HG03575 (cell line): ENCODE measurements around the gene SAMD4A.

Experiments used
- ATAC-seq: cut with Tn5 transposase; IDR thresholded peaks from one replicate; pipeline ENCODE4 v1.9.1; 2021; ENCODE audit not compliant: unreplicated experiment, insufficient number of reproducible peaks, low FRiP score; ENCODE audit errors: extremely low read depth

The SAMD4A gene

GRCh38 chr14:54589076-54589475 is 22.1 kb downstream of the SAMD4A start:
- no peak for ATAC-seq

GRCh38 chr14:54589843-54590242 is 22.9 kb downstream of the SAMD4A start:
- no peak for ATAC-seq

GRCh38 chr14:54590481-54590880 is 23.6 kb downstream of the SAMD4A start:
- ATAC-seq = no peak

- no peak for ATAC-seq
Measured at GRCh38 chr14:54591461-54591860, 24.5 kb downstream of the SAMD4A start.

- no peak for ATAC-seq
Measured at GRCh38 chr14:54591866-54592265, 24.9 kb downstream of the SAMD4A start.

GRCh38 chr14:54593860-54594259 is 26.9 kb downstream of the SAMD4A start:
- no peak for ATAC-seq

GRCh38 chr14:54594537-54594936 is 27.6 kb downstream of the SAMD4A start:
- no peak for ATAC-seq

GRCh38 chr14:54597795-54598443 is 31.0 kb downstream of the SAMD4A start:
- no peak for ATAC-seq

GRCh38 chr14:54599966-54600716 is 33.2 kb downstream of the SAMD4A start:
- ATAC-seq = no peak

- no peak for ATAC-seq
Measured at GRCh38 chr14:54600717-54601109, 33.8 kb downstream of the SAMD4A start.

GRCh38 chr14:54603362-54603761 is 36.4 kb downstream of the SAMD4A start:
- no peak for ATAC-seq

GRCh38 chr14:54606178-54606577 is 39.2 kb downstream of the SAMD4A start:
- no peak for ATAC-seq

GRCh38 chr14:54606631-54607133 is 39.8 kb downstream of the SAMD4A start:
- ATAC-seq = no peak

GRCh38 chr14:54609576-54609975 is 42.6 kb downstream of the SAMD4A start:
- no peak for ATAC-seq

GRCh38 chr14:54610051-54610977 is 43.4 kb downstream of the SAMD4A start:
- ATAC-seq = no peak

GRCh38 chr14:54614296-54614695 is 47.4 kb downstream of the SAMD4A start:
- no peak for ATAC-seq

- no peak for ATAC-seq
Measured at GRCh38 chr14:54617467-54617866, 50.5 kb downstream of the SAMD4A start.

- ATAC-seq = no peak
Measured at GRCh38 chr14:54621686-54622085, 54.8 kb downstream of the SAMD4A start.

GRCh38 chr14:54622192-54622958 is 55.4 kb downstream of the SAMD4A start:
- ATAC-seq = peak; percentile 59
